H1 (cell line): ENCODE results near the gene GDAP2. TPM values are rescaled to one million over a fixed set of nuclear protein-coding genes. Genes with fewer than 3 reads are reported as not detected.

Experiments
- polyA plus RNA-seq, 7 experiments: library from polyadenylated mRNA; depleted of rRNA in 3 of 7; stranded (reverse) in 5 of 7; unstranded in 2 of 7; fragments of >200 nt in 5 of 7; fragments of 200-250 nt in 2 of 7; gene quantifications; 1 replicate in 5 of 7; 2 replicates in 1 of 7; 4 replicates in 1 of 7; pipeline versions ENCODE4 v1.2.1 to v1.2.3, GENCODE V29; 2011 to 2013; ENCODE audit warnings: missing spikeins in 2 of 7, mixed read lengths in 2 of 7
- total RNA-seq: library from RNA; stranded (reverse); fragmentation: NEBNext Ultra II Directional; extraction: Animal tissue kit (Norgen Biotek cat#: 25700); gene quantifications from 2 replicates; pipeline ENCODE4 v1.2.1, GENCODE V29; 2021
- TF ChIP-seq, protein P1 (sequence below): IDR thresholded peaks from 2 replicates; pipeline ENCODE4 v1.6.1; 2012; ENCODE audit warnings: low read length, inconsistent platforms

The GDAP2 gene
- total and polyA plus RNA-seq, 2 of the 8 experiments (the other 6 are each of a cell fraction or from before 2014, with no cell fraction given), result 8.6 to 27.8 TPM

DNA sequence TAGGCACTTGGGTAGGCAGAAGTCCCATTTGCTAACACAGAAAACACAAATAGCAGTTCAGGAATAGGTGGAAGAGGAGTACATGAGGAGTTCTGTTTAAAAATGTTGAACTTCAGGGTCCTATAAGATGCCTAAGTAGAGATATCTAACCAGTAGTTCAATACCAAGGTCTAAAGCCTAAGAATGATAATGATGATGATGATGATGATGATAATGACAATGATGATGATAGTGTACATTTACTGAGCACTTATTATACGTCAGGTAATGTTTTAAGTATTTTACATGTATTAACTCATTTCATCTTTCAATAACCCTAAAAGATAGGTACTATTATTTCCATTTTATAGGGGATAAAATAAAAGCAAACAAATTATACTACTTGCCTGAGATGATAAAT is 50.1 kb downstream of the GDAP2 start (continued):
- TF ChIP-seq, protein P1, sequence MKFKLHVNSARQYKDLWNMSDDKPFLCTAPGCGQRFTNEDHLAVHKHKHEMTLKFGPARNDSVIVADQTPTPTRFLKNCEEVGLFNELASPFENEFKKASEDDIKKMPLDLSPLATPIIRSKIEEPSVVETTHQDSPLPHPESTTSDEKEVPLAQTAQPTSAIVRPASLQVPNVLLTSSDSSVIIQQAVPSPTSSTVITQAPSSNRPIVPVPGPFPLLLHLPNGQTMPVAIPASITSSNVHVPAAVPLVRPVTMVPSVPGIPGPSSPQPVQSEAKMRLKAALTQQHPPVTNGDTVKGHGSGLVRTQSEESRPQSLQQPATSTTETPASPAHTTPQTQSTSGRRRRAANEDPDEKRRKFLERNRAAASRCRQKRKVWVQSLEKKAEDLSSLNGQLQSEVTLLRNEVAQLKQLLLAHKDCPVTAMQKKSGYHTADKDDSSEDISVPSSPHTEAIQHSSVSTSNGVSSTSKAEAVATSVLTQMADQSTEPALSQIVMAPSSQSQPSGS, result no peak
